HG02943 (cell line): ENCODE measurements around the gene CCNI.
"Not testable (repeated sequence)": the region's sequence is repeated elsewhere in the genome, so short reads cannot be mapped to it uniquely, and the experiment has no call there.

ENCODE experiments used
- ATAC-seq: cut with Tn5 transposase; IDR thresholded peaks from one replicate; pipeline ENCODE4 v1.9.1; 2021; ENCODE audit warnings: mild to moderate bottlenecking, low read depth, moderate library complexity; ENCODE audit not compliant: unreplicated experiment

CCNI gene

GRCh38 chr4:77084019-77084639 is 8.3 kb upstream of the CCNI start:
- ATAC-seq = no peak

- ATAC-seq = no peak
Measured at GRCh38 chr4:77082886-77083608, 7.3 kb upstream of the CCNI start.

- ATAC-seq = not testable (repeated sequence)
Measured at GRCh38 chr4:77080806-77081205, 5.0 kb upstream of the CCNI start.

- ATAC-seq = no peak
Measured at GRCh38 chr4:77079281-77079680, 3.5 kb upstream of the CCNI start.

GRCh38 chr4:77078401-77078800 is 2.6 kb upstream of the CCNI start:
- no peak for ATAC-seq

GRCh38 chr4:77076889-77077635 is 1.3 kb upstream of the CCNI start:
- ATAC-seq = no peak

GRCh38 chr4:77074981-77075855 is 571 bp downstream of the CCNI start:
- ATAC-seq = peak; percentile 44

- ATAC-seq = no peak
Measured at GRCh38 chr4:77074381-77074831, 1.4 kb downstream of the CCNI start.

GRCh38 chr4:77073981-77074380 is 1.8 kb downstream of the CCNI start:
- ATAC-seq = no peak

- no peak for ATAC-seq
Measured at GRCh38 chr4:77073106-77073809, 2.5 kb downstream of the CCNI start.

GRCh38 chr4:77072195-77072753 is 3.5 kb downstream of the CCNI start:
- ATAC-seq = no peak

GRCh38 chr4:77069514-77069913 is 6.3 kb downstream of the CCNI start:
- ATAC-seq = not testable (repeated sequence)

GRCh38 chr4:77065382-77065781 is 10.4 kb downstream of the CCNI start:
- no peak for ATAC-seq

GRCh38 chr4:77062856-77063255 is 12.9 kb downstream of the CCNI start:
- no peak for ATAC-seq

- no peak for ATAC-seq
Measured at GRCh38 chr4:77052352-77052751, 23.4 kb downstream of the CCNI start.

- no peak for ATAC-seq
Measured at GRCh38 chr4:77050962-77051361, 24.8 kb downstream of the CCNI start.

GRCh38 chr4:77047037-77047436 is 28.8 kb downstream of the CCNI start:
- ATAC-seq = no peak

- ATAC-seq = no peak
Measured at GRCh38 chr4:77045490-77045889, 30.3 kb downstream of the CCNI start.

GRCh38 chr4:77044461-77045150 is 31.2 kb downstream of the CCNI start:
- no peak for ATAC-seq
